A549 (cell line): ENCODE results near the gene MRPL58. TPM values are rescaled to one million over a fixed set of nuclear protein-coding genes. Genes with fewer than 3 reads are reported as not detected.

Experiments
- ATAC-seq, 2 experiments: fragments of 200-7000 bp in 1 of 2; fragments of >200 bp in 1 of 2; cut with Nextera tagmentation in 1 of 2; cut with Tn5 transposase in 1 of 2; 3 replicates each; pipeline versions ENCODE4 v1.8.0 to v1.9.1; 2018 to 2020; ENCODE audit warnings: mild to moderate bottlenecking in 1 of 2, moderate library complexity in 1 of 2
- CTCF ChIA-PET: fragments of 300-600 bp; sonication (Branson Sonifier 250); formaldehyde crosslinking; extraction: SDS; loops from one replicate; lab custom pipeline; 2021; ENCODE audit warnings: antibody characterized with exemption, inconsistent platforms; lab: Yijun Ruan, JAX
- POLR2A ChIA-PET: fragments of 350-600 bp; formaldehyde crosslinking; extraction: SDS; loops from one replicate; lab custom pipeline; 2021; ENCODE audit warnings: antibody characterized with exemption, inconsistent platforms; lab: Yijun Ruan, JAX
- DNase-seq, 2 experiments: peaks; one replicate each; pipeline versions ENCODE4 v3.0.0 to v3.0.0-alpha.2; 2011 to 2016; ENCODE audit warnings: low read depth in 1 of 2, low spot score in 1 of 2
- FAIRE-seq: peaks from 2 replicates; lab custom pipeline; 2011; peaks lifted over from hg19 to GRCh38; lab: Jason Lieb, UNC
- H3K27ac ChIP-seq, 2 experiments: fragments of >200 bp; sonication (Bioruptor Twin); formaldehyde crosslinking; 3 replicates each; pipeline ENCODE4 v1.5.1; 2016 to 2017
- H3K4me1 ChIP-seq: fragments of >200 bp; sonication (Bioruptor Twin); formaldehyde crosslinking; 3 replicates; pipeline ENCODE4 v1.6.1; 2016
- H3K4me2 ChIP-seq: fragments of >200 bp; sonication (Bioruptor Twin); formaldehyde crosslinking; 3 replicates; pipeline ENCODE4 v1.6.1; 2016
- H3K4me3 ChIP-seq: fragments of >200 bp; sonication (Bioruptor Twin); formaldehyde crosslinking; 3 replicates; pipeline ENCODE4 v1.5.1; 2016
- H3K9me3 ChIP-seq: fragments of >200 bp; sonication (Bioruptor Twin); formaldehyde crosslinking; 3 replicates; pipeline ENCODE4 v1.6.1; 2016
- CBX8 ChIP-seq: fragments of 200-600 bp; sonication (generic); IDR thresholded peaks from 2 replicates; pipeline ENCODE4 v1.6.1; 2016
- CEBPB ChIP-seq, 2 experiments: fragments of >200 bp in 1 of 2; sonication (Bioruptor Twin) in 1 of 2; formaldehyde crosslinking in 1 of 2; IDR thresholded peaks; 2 replicates each; pipeline ENCODE4 v1.6.1; 2012 to 2016
- CHD2 ChIP-seq: fragments of 150-350 bp; IDR thresholded peaks from 2 replicates; pipeline ENCODE4 v1.6.1; 2014; ENCODE audit warnings: low read length; ENCODE audit not compliant: partially characterized antibody
- ESRRA ChIP-seq: fragments of 150-350 bp; IDR thresholded peaks from 2 replicates; pipeline ENCODE4 v1.6.1; 2014; ENCODE audit warnings: mild to moderate bottlenecking, low read length, borderline replicate concordance
- FOXS1 ChIP-seq: fragments of 250-450 bp; sonication (Bioruptor Pico); IDR thresholded peaks from 2 replicates; pipeline ENCODE4 v1.5.0; 2020; ENCODE audit warnings: mild to moderate bottlenecking, moderate library complexity
- GATA3 ChIP-seq: IDR thresholded peaks from 2 replicates; pipeline ENCODE4 v1.6.1; 2012; ENCODE audit warnings: borderline replicate concordance
- HOXB5 ChIP-seq: fragments of 250-450 bp; sonication (Bioruptor Pico); IDR thresholded peaks from 2 replicates; pipeline ENCODE4 v1.5.0; 2020; ENCODE audit warnings: mild to moderate bottlenecking, moderate library complexity
- KDM1A ChIP-seq: fragments of 200-600 bp; sonication (generic); IDR thresholded peaks from 2 replicates; pipeline ENCODE4 v1.6.1; 2016; ENCODE audit warnings: low read depth, mild to moderate bottlenecking
- MAFK ChIP-seq: fragments of 450-650 bp; IDR thresholded peaks from 2 replicates; pipeline ENCODE4 v1.6.1; 2014; ENCODE audit not compliant: partially characterized antibody
- MYC ChIP-seq: IDR thresholded peaks from 2 replicates; pipeline ENCODE4 v1.6.1; 2012; ENCODE audit warnings: mild to moderate bottlenecking, inconsistent platforms, low read length, improper control_type of control experiment, borderline replicate concordance
- NR3C1 ChIP-seq: fragments of >200 bp; sonication (Bioruptor Twin); formaldehyde crosslinking; IDR thresholded peaks from 3 replicates; pipeline ENCODE4 v1.6.1; 2017
- PHF8 ChIP-seq: fragments of 200-600 bp; sonication (generic); IDR thresholded peaks from 2 replicates; pipeline ENCODE4 v1.6.1; 2016; ENCODE audit warnings: low read depth, mild to moderate bottlenecking, antibody characterized with exemption, moderate library complexity, borderline replicate concordance
- RARB ChIP-seq: fragments of 250-450 bp; sonication (Bioruptor Pico); IDR thresholded peaks from 2 replicates; pipeline ENCODE4 v1.8.0; 2021; ENCODE audit warnings: mild to moderate bottlenecking, moderate library complexity
- RCOR1 ChIP-seq: fragments of 150-350 bp; IDR thresholded peaks from 2 replicates; pipeline ENCODE4 v1.6.1; 2014; ENCODE audit warnings: antibody characterized with exemption, low read length, low read depth
- SMC3 ChIP-seq: fragments of >200 bp; sonication (Bioruptor Twin); formaldehyde crosslinking; IDR thresholded peaks from 3 replicates; pipeline ENCODE4 v1.6.1; 2018; ENCODE audit warnings: inconsistent platforms
- ZFP36 ChIP-seq: fragments of 450-650 bp; IDR thresholded peaks from 2 replicates; pipeline ENCODE4 v1.6.1; 2014; ENCODE audit warnings: borderline replicate concordance; ENCODE audit not compliant: partially characterized antibody
- ZNF302 ChIP-seq: fragments of 250-450 bp; sonication (Bioruptor Pico); IDR thresholded peaks from 2 replicates; pipeline ENCODE4 v1.9.0; 2021; ENCODE audit warnings: inconsistent platforms, mild to moderate bottlenecking, moderate library complexity
- ZSCAN20 ChIP-seq: fragments of 250-450 bp; sonication (Bioruptor Pico); IDR thresholded peaks from 2 replicates; pipeline ENCODE4 v1.8.0; 2022; ENCODE audit warnings: mild to moderate bottlenecking, moderate library complexity
- WGBS: methylation state at CpG from one replicate; pipeline ENCODE4 v1.1.6; 2017; ENCODE audit errors: missing lambda C conversion rate; 5-methylcytosine and 5-hydroxymethylcytosine counted together
- polyA plus RNA-seq, 4 experiments: library from polyadenylated mRNA; depleted of rRNA in 3 of 4; stranded (reverse); fragments of >200 nt; fragmentation: RNase III in 1 of 4; extraction: RNeasy Plus Mini Kit Qiagen cat#74134 plus additional on column Dnase treatment in 1 of 4; gene quantifications; 2 replicates in 3 of 4; 3 replicates in 1 of 4; pipeline ENCODE4 v1.2.3, GENCODE V29; 2011 to 2017
- TF ChIP-seq, protein P1 (sequence below): IDR thresholded peaks from 2 replicates; pipeline ENCODE4 v1.6.1; 2012
- TF ChIP-seq, protein P2 (sequence below): IDR thresholded peaks from 2 replicates; pipeline ENCODE4 v1.6.1; 2012
- TF ChIP-seq, protein P3 (sequence below): fragments of 250-450 bp; sonication (Bioruptor Pico); IDR thresholded peaks from 2 replicates; pipeline ENCODE4 v1.5.0; 2020; ENCODE audit warnings: low read depth, mild to moderate bottlenecking, moderate library complexity
- TF ChIP-seq, protein P4 (sequence below): fragments of >200 bp; sonication (Bioruptor Twin); formaldehyde crosslinking; IDR thresholded peaks from 3 replicates; pipeline ENCODE4 v1.5.1; 2016
- TF ChIP-seq, protein P5 (sequence below): fragments of >200 bp; sonication (Bioruptor Twin); formaldehyde crosslinking; IDR thresholded peaks from 2 replicates; pipeline ENCODE4 v1.6.1; 2016

MRPL58 gene
- polyA plus RNA-seq, 2 of the 4 experiments (the other 2 are of a cell fraction) = 89.4 to 127 TPM

DNA sequence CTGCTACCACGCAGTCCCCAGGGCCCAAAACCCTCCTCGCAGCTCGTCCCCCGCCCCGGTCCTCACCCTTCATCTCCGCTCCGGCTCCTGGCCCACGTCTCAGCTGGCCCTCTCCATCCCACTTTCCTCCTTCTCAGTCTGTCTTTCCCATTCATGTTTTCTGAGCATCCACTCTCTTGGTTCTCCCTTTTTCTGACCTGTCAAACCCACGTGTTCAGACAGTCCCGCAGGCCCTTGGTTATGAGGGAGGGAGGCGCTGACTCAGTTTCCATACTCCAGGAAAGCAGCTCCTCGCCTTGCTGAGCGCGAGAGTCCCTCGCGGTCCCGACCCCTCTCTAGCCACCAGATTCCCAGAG, 39.5 kb upstream of the MRPL58 start:
- FAIRE-seq (no peak), ATAC-seq (peak in 1 of 2 experiments; percentile 32; a peak in 5 of 6 replicates), DNase-seq (no peak)
- peak overlapping the region; percentile 86 for H3K4me2 ChIP-seq
- ChIA-PET POLR2A (interaction anchor here (1.0 to 4.1 kb wide), 5 partner anchors 15 to 115 kb away, joined by 3 to 31 read pairs (median 8); partner anchors contain the start of genes CDR2L, MRPL58 and SLC16A5), CTCF (interaction anchor here (0.9 to 42.3 kb wide), 7 partner anchors 11 to 229 kb away, joined by 3 to 1448 read pairs (median 64); partner anchors contain the start of genes CDR2L, MRPL58, OTOP2 and OTOP3)
- WGBS = 57% methylated on average over 17 of the region's 17 CpGs
- peak overlapping the region; percentile 77 to 84; a peak in 5 of 6 replicates for H3K27ac ChIP-seq
- H3K4me1 ChIP-seq = peaks cover 9% of the 10 kb centered on the region
- TF ChIP-seq RCOR1 = no peak
- TF ChIP-seq ZNF302 (CRISPR knock-in tag) = no peak
- TF ChIP-seq CEBPB (IDR thresholded peaks at IDR 0.05) = no peak
- no peak for TF ChIP-seq NR3C1
- no peak for TF ChIP-seq ESRRA
- TF ChIP-seq CBX8 = no peak
- TF ChIP-seq, protein P1, sequence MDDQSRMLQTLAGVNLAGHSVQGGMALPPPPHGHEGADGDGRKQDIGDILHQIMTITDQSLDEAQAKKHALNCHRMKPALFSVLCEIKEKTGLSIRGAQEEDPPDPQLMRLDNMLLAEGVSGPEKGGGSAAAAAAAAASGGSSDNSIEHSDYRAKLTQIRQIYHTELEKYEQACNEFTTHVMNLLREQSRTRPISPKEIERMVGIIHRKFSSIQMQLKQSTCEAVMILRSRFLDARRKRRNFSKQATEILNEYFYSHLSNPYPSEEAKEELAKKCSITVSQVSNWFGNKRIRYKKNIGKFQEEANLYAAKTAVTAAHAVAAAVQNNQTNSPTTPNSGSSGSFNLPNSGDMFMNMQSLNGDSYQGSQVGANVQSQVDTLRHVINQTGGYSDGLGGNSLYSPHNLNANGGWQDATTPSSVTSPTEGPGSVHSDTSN = no peak
- TF ChIP-seq MYC = no peak
- no peak for TF ChIP-seq GATA3
- TF ChIP-seq ZSCAN20 (CRISPR knock-in tag) = no peak
- no peak for TF ChIP-seq RARB
- no peak for TF ChIP-seq KDM1A
- peak overlapping the region; percentile 71 for H3K4me3 ChIP-seq
- no peaks in the 10 kb centered on the region for H3K9me3 ChIP-seq

DNA sequence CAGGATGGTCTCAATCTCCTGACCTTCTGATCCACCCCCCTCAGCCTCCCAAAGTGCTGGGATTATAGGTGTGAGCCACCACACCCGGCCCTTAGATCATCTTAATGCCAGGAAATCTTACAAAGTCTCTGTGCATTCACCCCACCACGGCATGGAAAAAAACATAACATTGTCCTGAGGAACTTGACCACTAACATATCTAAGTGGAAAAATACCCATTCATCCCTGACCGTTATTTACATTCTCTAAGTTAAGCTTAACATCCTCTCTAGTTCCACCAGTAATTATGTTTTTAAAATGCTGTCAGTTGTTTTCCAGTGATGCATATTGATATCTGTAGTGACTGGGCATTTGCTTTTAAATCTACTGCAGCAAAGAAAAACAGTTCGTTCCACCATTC, 36.5 kb upstream of the MRPL58 start:
- FAIRE-seq (no peak), DNase-seq (no peak), ATAC-seq (no peak)
- Histone ChIP-seq H3K4me3 (no peak overlapping the region), H3K4me1 (peaks cover 9% of the 10 kb centered on the region), H3K9me3 (no peaks in the 10 kb centered on the region), H3K4me2 (no peak overlapping the region), H3K27ac (no peak overlapping the region)
- 59% methylated on average over 4 of the region's 4 CpGs for WGBS
- TF ChIP-seq PHF8 = no peak
- no peak for TF ChIP-seq ESRRA
- TF ChIP-seq CHD2 = no peak
- TF ChIP-seq CEBPB (IDR thresholded peaks at IDR 0.05) = no peak
- TF ChIP-seq HOXB5 = no peak
- TF ChIP-seq, protein P2, sequence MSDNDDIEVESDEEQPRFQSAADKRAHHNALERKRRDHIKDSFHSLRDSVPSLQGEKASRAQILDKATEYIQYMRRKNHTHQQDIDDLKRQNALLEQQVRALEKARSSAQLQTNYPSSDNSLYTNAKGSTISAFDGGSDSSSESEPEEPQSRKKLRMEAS = no peak
- no peak for TF ChIP-seq SMC3
- TF ChIP-seq, protein P3, sequence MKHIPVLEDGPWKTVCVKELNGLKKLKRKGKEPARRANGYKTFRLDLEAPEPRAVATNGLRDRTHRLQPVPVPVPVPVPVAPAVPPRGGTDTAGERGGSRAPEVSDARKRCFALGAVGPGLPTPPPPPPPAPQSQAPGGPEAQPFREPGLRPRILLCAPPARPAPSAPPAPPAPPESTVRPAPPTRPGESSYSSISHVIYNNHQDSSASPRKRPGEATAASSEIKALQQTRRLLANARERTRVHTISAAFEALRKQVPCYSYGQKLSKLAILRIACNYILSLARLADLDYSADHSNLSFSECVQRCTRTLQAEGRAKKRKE (CRISPR knock-in tag) = no peak
- TF ChIP-seq, protein P4, sequence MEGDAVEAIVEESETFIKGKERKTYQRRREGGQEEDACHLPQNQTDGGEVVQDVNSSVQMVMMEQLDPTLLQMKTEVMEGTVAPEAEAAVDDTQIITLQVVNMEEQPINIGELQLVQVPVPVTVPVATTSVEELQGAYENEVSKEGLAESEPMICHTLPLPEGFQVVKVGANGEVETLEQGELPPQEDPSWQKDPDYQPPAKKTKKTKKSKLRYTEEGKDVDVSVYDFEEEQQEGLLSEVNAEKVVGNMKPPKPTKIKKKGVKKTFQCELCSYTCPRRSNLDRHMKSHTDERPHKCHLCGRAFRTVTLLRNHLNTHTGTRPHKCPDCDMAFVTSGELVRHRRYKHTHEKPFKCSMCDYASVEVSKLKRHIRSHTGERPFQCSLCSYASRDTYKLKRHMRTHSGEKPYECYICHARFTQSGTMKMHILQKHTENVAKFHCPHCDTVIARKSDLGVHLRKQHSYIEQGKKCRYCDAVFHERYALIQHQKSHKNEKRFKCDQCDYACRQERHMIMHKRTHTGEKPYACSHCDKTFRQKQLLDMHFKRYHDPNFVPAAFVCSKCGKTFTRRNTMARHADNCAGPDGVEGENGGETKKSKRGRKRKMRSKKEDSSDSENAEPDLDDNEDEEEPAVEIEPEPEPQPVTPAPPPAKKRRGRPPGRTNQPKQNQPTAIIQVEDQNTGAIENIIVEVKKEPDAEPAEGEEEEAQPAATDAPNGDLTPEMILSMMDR = no peak
- TF ChIP-seq, protein P5, sequence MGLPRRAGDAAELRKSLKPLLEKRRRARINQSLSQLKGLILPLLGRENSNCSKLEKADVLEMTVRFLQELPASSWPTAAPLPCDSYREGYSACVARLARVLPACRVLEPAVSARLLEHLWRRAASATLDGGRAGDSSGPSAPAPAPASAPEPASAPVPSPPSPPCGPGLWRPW = no peak
- no peak for TF ChIP-seq FOXS1
- no peak for TF ChIP-seq ZFP36
- no peak for TF ChIP-seq MAFK
- TF ChIP-seq NR3C1 = no peak
- TF ChIP-seq MYC = no peak
- CTCF ChIA-PET = interaction anchor here (1.2 to 42.3 kb wide), 7 partner anchors 9 to 130 kb away, joined by 3 to 1448 read pairs (median 64); partner anchors contain the start of genes CDR2L, MRPL58, OTOP2 and OTOP3
- POLR2A ChIA-PET = interaction anchor here (1.3 kb wide), 1 partner anchor 36 kb away, joined by 3 read pairs; no protein-coding TSS in a partner anchor
